ENCODE measurements around the gene DNAH8. TPM values are rescaled to one million over a fixed set of nuclear protein-coding genes. Genes with fewer than 3 reads are reported as not detected.

The DNAH8 gene
- total RNA-seq, 6 experiments from 2014 or later = not detected

DNA sequence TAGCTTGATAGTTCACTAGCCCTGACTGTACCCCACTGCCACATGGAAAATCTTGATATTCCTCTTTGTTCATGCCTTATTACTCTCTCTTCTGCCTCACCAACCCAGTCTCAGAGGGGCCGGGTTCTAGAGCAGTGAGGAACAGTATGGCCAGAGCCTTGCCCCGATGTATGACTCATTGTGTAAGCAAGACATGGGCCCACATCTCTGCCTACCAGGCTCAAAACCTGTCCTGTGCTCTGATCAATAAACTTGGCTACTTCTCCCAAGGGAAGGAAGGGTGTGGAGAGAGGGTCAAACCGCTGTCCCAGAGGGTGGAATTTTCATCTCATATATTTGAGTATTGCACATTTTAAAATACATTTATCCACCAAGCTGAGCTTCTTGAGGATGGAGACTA, 91.7 kb downstream of the DNAH8 start:
- no peaks in the 10 kb centered on the region for H3K36me3 Mint-ChIP-seq (ENCODE audit: low read depth)
- H3K27me3 Mint-ChIP-seq (ENCODE audit: insufficient read depth) = peaks cover 6% of the 10 kb centered on the region
- no peaks in the 10 kb centered on the region for H3K4me1 Mint-ChIP-seq (ENCODE audit: low read depth)
- TF ChIP-seq, protein P1, sequence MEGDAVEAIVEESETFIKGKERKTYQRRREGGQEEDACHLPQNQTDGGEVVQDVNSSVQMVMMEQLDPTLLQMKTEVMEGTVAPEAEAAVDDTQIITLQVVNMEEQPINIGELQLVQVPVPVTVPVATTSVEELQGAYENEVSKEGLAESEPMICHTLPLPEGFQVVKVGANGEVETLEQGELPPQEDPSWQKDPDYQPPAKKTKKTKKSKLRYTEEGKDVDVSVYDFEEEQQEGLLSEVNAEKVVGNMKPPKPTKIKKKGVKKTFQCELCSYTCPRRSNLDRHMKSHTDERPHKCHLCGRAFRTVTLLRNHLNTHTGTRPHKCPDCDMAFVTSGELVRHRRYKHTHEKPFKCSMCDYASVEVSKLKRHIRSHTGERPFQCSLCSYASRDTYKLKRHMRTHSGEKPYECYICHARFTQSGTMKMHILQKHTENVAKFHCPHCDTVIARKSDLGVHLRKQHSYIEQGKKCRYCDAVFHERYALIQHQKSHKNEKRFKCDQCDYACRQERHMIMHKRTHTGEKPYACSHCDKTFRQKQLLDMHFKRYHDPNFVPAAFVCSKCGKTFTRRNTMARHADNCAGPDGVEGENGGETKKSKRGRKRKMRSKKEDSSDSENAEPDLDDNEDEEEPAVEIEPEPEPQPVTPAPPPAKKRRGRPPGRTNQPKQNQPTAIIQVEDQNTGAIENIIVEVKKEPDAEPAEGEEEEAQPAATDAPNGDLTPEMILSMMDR (IDR thresholded peaks at IDR 0.05) = no peak
- no peaks in the 10 kb centered on the region for H3K9me3 Mint-ChIP-seq
- no peak overlapping the region for H3K27ac Mint-ChIP-seq
- no peak overlapping the region for H3K4me3 Mint-ChIP-seq
- no peak for DNase-seq

DNA sequence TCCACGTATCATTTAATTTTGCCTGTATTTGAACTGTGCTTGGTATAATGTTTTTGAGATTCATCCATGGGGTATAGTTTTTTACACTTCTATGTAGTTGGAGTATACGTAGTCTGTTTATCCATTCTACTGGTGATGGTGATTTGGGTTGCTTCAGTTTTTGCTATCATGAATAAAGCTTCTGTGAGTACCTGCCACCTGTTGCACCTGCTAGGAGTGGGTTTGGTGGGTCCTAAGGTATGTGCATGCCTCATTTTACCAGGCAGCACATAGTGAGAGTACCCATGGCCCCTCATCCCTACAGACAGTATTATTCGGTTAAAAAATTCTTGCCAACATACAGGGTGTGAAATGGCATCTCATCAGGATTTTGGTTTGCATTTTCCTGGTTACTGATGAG, 92.9 kb downstream of the DNAH8 start:
- H3K9me3 Mint-ChIP-seq = no peaks in the 10 kb centered on the region
- TF ChIP-seq, protein P1 (IDR thresholded peaks at IDR 0.05) = no peak
- no peaks in the 10 kb centered on the region for H3K4me1 Mint-ChIP-seq (ENCODE audit: low read depth)
- H3K36me3 Mint-ChIP-seq (ENCODE audit: low read depth) = no peaks in the 10 kb centered on the region
- H3K4me3 Mint-ChIP-seq = no peak overlapping the region
- no peak for DNase-seq
- no peak overlapping the region for H3K27ac Mint-ChIP-seq
- H3K27me3 Mint-ChIP-seq (ENCODE audit: insufficient read depth) = peaks cover 6% of the 10 kb centered on the region

DNA sequence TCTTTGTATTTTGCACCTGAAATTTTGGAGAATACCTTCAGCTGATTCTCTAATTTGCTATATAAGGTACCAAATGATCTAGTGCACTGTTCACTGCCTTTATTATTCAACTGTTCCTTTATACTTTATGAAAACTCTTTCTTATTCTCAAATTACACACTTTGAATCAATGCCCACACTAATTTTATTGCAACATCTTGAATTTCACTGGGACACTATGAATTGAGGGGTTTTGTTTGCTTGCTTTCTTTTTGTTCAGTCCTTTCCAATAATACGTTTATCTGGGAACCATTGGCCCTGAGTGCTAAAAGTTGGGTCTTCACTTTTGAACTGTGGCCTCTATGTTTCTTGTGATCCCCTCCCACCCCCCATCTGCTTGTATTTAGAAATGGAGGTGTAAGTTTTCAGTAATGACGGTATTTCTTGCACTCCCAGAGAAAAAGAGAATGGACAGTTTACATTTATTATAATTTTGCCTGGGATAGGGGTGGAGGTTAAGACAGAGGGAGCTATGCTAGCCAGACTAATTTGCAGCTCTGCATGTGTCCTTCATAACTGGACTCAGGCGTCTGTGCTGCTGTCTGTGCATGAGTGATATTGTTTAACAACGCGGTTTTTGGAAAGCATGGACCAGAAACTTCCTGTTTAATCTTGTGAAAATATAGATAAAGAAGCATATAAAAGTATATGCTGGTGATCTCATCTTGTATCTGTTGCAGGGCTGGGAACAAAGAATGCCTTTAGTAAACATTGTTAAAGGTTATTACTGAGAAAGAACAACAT, 98.1 kb downstream of the DNAH8 start:
- TF ChIP-seq, protein P1 (IDR thresholded peaks at IDR 0.05) = no peak

DNA sequence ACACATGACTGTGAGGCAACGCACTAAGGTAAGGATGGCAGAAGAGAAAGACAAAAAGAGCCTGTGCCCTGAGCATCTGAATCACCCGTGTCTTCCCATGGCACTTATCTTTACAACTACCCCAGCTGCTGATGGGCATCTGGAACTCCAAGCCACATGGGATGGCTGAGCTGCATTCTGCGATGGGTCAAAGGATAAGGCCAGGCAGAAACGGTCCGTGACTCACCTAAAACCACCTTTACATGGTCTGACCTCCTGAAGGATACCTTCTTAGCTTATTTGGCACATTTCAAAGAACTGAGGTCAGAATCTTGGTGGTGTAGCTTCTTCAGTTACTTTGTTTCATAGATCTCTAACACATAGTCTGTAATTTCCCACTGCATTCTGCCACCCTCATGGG, 99.7 kb downstream of the DNAH8 start:
- no peak for DNase-seq
- Mint-ChIP-seq H3K27me3 (ENCODE audit: insufficient read depth) (peaks cover 2% of the 10 kb centered on the region), H3K4me1 (ENCODE audit: low read depth) (no peaks in the 10 kb centered on the region), H3K27ac (no peak overlapping the region), H3K4me3 (no peak overlapping the region), H3K9me3 (no peaks in the 10 kb centered on the region), H3K36me3 (ENCODE audit: low read depth) (no peaks in the 10 kb centered on the region)
- TF ChIP-seq, protein P1 (IDR thresholded peaks at IDR 0.05) = no peak

More for the DNA sequence above, 98.1 kb downstream of the DNAH8 start:
- Mint-ChIP-seq H3K27ac (no peak overlapping the region), H3K4me1 (ENCODE audit: low read depth) (no peaks in the 10 kb centered on the region), H3K36me3 (ENCODE audit: low read depth) (no peaks in the 10 kb centered on the region), H3K27me3 (ENCODE audit: insufficient read depth) (peaks cover 2% of the 10 kb centered on the region), H3K9me3 (no peaks in the 10 kb centered on the region), H3K4me3 (no peak overlapping the region)
- no peak for DNase-seq

DNA sequence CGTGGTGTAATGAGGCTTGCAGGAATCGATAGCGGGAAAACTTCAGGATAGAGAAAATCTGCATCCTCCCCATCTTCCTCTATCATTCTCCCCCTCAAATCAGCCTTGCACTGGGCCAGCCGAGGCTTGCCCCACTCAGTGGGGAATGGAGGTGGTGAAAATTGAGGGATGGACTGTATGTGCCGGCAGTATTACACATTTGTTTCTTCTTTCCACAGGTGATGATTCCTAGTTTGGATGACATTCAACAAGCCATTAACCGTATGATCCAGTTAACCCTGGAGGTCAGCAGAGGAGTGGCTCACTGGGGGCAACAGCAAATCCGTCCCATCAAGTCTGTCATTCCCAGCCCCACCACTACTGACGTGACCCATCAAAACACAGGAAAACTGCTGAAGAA, 100.1 kb downstream of the DNAH8 start:
- Mint-ChIP-seq H3K27me3 (ENCODE audit: insufficient read depth) (no peaks in the 10 kb centered on the region; the same call in 1 of the 2 replicates), H3K4me3 (no peak overlapping the region)
- DNase-seq = no peak

More for the DNA sequence above, 100.1 kb downstream of the DNAH8 start:
- TF ChIP-seq, protein P1 (IDR thresholded peaks at IDR 0.05) = no peak
- no peaks in the 10 kb centered on the region for H3K9me3 Mint-ChIP-seq
- H3K4me1 Mint-ChIP-seq (ENCODE audit: low read depth) = no peaks in the 10 kb centered on the region
- no peaks in the 10 kb centered on the region for H3K36me3 Mint-ChIP-seq (ENCODE audit: low read depth)
- no peak overlapping the region for H3K27ac Mint-ChIP-seq

All from HFFc6 (cell line).